NCI-H1694 (cell line): ENCODE data around the gene SMCHD1.
"Not testable (repeated sequence)": the region's sequence is repeated elsewhere in the genome, so short reads cannot be mapped to it uniquely, and the experiment has no call there.

Experiments
- DNase-seq: peaks from one replicate; lab custom pipeline; 2025; lab: John Stamatoyannopoulos, UW

SMCHD1 gene

GRCh38 chr18:2657788-2658458, 2.4 kb downstream of the SMCHD1 start:
- DNase-seq: no peak

GRCh38 chr18:2660849-2661248, 5.3 kb downstream of the SMCHD1 start:
- DNase-seq: not testable (repeated sequence)

GRCh38 chr18:2662288-2662687, 6.8 kb downstream of the SMCHD1 start:
- not testable (repeated sequence) for DNase-seq

DNA sequence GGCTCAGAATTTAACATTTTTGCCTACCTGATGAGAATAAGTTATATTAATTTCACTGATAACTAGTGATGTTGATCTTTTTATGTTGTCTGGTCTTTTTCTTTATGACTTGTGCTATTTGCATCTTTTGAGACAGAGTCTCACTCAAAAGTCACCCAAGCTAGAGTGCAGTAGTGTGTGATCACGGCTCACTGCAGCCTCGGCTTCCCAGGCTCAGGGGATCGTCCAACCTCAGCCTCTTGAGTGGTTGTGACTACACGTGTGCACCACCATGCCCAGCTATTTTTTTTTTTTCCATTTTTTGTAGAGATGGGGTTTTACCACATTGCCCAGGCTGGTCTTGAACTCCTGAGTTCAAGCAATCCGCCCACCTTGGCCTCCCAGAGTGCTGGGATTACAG, 7.5 kb downstream of the SMCHD1 start:
- DNase-seq: no peak

- DNase-seq: no peak
Observed at GRCh38 chr18:2672410-2672809, 16.9 kb downstream of the SMCHD1 start.

- DNase-seq: no peak
Observed at GRCh38 chr18:2672872-2673271, 17.3 kb downstream of the SMCHD1 start.

- DNase-seq: not testable (repeated sequence)
Observed at GRCh38 chr18:2678933-2679332, 23.4 kb downstream of the SMCHD1 start.

GRCh38 chr18:2680216-2680792, 24.8 kb downstream of the SMCHD1 start:
- no peak for DNase-seq

DNA sequence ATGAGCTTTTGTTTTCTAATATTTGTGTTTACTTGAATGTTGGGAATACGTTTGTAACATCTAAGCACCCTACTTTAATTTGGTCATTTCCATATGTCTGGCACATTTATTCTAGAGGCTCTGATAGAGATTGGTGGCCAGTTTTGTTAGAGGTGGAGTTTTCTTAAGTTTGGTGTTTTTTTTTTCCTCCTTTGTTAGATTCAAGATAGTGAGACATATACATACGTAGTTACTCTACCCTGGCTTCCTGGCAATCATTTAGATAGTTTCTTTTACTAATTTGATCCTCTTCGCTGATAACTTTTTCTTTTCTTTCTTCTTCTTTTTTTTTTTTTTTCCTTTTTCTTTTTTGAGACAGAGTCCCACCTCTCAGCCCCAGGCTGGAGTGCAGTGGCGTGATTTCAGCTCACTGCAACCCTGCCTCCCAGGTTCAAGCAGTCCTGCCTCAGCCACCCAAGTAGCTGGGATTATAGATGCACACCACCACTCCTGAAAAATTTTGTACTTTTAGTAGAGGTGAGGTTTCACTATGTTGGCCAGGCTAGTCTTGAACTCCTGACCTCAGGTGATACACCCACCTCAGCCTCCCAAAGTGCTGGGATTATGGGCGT, 26.6 kb downstream of the SMCHD1 start:
- DNase-seq: no peak

DNA sequence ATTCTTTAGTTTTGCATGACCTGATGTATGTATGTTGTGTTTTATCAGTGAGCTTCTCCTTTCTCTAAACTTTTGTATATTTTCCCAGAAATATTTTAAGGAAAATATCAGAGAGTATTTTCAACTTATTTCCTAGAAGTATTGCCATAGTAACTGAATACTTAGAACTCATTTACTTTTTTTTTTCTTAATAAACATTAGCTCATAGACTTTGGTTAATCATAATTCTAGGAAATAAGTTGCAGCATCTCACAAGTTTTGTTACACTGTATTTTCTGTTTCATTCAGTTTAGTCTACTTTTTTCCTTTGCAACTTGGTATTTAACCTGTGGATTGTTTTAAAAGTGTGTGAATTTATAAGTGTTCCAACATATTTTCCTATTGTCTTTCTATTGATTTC, 27.5 kb downstream of the SMCHD1 start:
- no peak for DNase-seq

GRCh38 chr18:2686349-2686968, 30.9 kb downstream of the SMCHD1 start:
- DNase-seq: no peak

GRCh38 chr18:2687390-2688001, 32.0 kb downstream of the SMCHD1 start:
- DNase-seq: no peak

DNA sequence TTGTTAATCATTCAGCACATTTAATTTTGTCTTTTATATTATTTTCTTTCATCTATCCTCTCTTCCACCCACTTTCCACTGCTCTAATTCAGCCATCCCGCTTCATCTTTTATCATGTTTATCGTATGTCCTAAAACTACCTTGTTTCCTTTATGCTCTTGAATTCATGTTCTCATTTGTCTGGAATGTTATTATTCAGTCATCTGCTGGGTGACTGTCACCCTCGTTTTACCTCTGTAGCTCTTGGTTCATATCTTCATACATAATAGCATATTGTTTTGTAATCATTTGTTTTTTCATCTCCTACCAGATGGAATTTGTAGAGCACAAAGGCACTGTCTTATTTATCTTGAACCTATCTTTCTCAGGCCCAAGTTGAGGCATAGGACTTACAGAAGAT, 37.0 kb downstream of the SMCHD1 start:
- DNase-seq: no peak

DNA sequence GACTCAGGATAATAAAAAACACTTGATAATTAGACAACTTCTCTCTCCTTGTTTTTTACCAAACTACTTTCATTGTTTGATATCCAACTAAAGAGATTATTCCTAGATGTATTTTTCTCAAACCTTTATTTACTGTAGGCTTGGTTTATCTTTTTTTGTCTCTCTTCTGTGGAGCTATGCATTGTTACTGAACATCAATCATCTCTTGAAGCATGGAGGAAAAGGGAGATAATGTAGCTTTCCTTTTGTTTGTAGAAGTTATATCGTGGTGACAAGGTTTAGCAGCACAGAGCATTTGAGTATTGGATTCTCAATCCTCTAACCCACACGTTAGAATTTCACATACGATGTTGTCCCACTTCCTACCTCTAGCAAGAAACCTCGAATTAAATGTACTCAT, 41.7 kb downstream of the SMCHD1 start:
- DNase-seq: no peak

DNA sequence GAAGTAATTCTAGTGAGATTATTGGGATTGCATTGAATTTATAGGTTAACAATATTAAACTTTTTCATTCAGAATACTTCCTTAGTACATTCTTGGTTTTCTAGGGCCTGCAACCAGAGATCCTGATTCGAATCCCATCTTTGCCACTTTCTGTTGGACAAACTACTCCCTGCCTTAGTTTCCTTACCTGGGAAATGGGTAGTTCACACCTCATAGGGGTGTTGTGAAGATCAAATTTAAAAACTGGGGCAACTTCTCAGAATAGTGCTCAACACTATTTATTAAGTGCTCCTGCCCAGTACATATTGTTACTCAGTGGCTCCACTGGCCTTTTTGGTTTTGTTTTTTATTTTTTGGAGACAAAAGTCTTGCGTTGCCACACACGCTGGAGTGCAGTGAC, 43.5 kb downstream of the SMCHD1 start:
- DNase-seq: no peak

GRCh38 chr18:2704541-2704940, 49.0 kb downstream of the SMCHD1 start:
- no peak for DNase-seq

DNA sequence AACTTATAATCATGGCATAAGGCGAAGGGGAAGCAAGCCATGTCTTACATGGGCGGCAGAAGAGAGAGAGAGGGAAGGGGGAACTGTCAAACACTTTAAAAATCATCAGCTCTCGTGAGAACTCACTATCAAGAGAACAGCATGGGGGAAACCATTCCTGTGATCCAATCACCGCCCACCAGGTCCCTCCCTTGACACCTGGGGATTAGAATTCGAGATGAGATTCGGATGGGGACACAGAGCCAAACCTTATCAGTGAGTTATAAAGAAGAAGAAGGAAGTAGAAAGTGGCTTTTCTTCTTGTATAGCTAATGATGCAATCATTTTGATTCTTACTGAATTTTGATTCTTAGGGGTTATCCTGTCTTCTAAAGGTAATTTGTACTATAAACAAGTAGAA, 51.4 kb downstream of the SMCHD1 start:
- DNase-seq: no peak

DNA sequence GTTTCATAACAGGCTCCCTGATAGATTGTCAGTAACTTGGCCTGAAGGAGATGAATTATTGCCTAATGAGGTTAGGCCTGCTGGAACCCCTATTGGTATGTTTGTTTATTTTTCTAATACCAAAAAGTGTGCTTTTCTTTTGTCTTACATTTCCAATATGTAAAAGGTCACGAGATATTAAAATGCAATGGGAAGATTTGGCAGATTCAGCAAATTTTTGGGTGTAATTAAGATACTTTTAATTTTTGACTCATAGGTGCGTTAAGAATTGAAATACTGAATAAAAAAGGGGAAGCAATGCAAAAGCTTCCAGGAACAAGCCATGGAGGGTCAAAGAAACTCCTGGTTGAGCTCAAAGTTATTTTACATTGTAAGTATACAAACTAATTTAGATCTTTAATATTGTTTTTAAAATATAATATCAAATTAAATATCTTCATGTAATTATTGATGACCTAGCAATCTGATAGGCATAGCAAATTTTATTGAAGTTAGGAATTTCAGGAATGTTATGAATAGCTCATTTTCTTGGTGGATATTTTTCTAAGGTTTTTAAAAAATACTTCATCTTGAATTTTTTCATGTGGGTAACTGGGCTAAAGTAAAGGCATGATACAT, 52.1 kb downstream of the SMCHD1 start:
- DNase-seq: no peak

GRCh38 chr18:2709316-2709715, 53.8 kb downstream of the SMCHD1 start:
- DNase-seq: no peak

GRCh38 chr18:2714140-2714539, 58.6 kb downstream of the SMCHD1 start:
- no peak for DNase-seq

DNA sequence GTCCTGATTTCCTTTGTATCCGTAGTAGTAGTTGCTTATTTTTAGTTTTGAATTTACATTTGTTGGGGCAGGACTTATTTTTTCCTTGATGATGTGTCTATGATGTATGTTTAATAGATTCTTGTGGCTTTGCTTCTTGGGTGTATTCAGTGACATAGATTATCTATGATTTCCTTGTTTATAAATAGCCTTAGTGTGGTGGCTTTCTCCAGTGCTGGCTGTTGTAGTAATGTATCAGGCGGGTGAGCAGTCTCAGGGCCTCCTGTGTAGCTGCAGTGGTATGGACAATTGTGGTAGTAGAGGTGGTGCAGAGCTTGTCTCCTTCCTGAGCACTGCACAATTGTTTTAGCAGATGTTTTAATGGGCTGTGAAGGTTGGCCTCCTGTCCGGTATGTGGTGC, 60.5 kb downstream of the SMCHD1 start:
- DNase-seq: no peak
